GM12891 (cell line): ENCODE results near the gene C11orf21.

Experiments
- DNase-seq: peaks from one replicate; pipeline ENCODE4 v3.0.0; 2011; ENCODE audit warnings: low spot score; ENCODE audit not compliant: insufficient read length
- FAIRE-seq: peaks from 2 replicates; lab custom pipeline; 2011; peaks lifted over from hg19 to GRCh38; lab: Jason Lieb, UNC
- PAX5 ChIP-seq: IDR thresholded peaks from 2 replicates; pipeline ENCODE4 v1.6.1; 2011; ENCODE audit warnings: low read length, moderate library complexity, mild to moderate bottlenecking; ENCODE audit not compliant: insufficient read depth, severe bottlenecking
- POLR2A ChIP-seq: IDR thresholded peaks from 2 replicates; pipeline ENCODE4 v1.6.1; 2011; ENCODE audit warnings: low read depth, low read length, control low read depth
- POLR2AphosphoS5 ChIP-seq: IDR thresholded peaks from 2 replicates; pipeline ENCODE4 v1.6.1; 2011; ENCODE audit warnings: low read depth, low read length, control low read depth
- POU2F2 ChIP-seq: IDR thresholded peaks from 2 replicates; pipeline ENCODE4 v1.6.1; 2011; ENCODE audit warnings: low read depth, mild to moderate bottlenecking, control low read depth, low read length, moderate library complexity
- SPI1 ChIP-seq: IDR thresholded peaks from 2 replicates; pipeline ENCODE4 v1.6.1; 2011; ENCODE audit warnings: low read depth, low read length, control low read depth
- TAF1 ChIP-seq: IDR thresholded peaks from 2 replicates; pipeline ENCODE4 v1.6.1; 2011; ENCODE audit warnings: low read depth, low read length, control low read depth

Gene C11orf21

GRCh38 chr11:2250485-2250884 lies 51.2 kb downstream of the C11orf21 start:
- FAIRE-seq (no peak), DNase-seq (no peak)
- TF ChIP-seq PAX5 (no peak), SPI1 (no peak), POU2F2 (no peak)

DNA sequence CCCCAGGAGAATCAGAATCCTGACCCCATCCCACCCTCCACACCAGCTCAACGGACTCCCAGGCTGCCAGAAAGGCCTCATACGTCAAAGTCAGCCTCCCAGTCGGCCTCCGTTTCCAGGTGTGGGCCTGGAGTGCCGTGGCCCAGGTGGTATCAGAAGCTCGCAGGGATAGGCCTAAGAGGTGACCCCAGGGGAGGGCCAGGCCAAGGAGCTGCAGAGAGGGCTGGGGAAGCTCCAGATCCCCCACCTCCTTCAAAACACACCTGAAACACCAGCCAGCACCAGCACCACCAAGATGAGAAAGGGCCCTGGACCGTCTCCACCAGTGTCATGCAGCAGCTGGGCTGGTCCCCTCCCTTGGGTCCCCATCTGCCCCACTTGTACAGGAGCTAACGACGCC lies 51.7 kb downstream of the C11orf21 start:
- no peak for DNase-seq
- no peak for FAIRE-seq
- TF ChIP-seq TAF1 (no peak), POU2F2 (no peak), POLR2AphosphoS5 (no peak), PAX5 (no peak), SPI1 (no peak), POLR2A (no peak)

DNA sequence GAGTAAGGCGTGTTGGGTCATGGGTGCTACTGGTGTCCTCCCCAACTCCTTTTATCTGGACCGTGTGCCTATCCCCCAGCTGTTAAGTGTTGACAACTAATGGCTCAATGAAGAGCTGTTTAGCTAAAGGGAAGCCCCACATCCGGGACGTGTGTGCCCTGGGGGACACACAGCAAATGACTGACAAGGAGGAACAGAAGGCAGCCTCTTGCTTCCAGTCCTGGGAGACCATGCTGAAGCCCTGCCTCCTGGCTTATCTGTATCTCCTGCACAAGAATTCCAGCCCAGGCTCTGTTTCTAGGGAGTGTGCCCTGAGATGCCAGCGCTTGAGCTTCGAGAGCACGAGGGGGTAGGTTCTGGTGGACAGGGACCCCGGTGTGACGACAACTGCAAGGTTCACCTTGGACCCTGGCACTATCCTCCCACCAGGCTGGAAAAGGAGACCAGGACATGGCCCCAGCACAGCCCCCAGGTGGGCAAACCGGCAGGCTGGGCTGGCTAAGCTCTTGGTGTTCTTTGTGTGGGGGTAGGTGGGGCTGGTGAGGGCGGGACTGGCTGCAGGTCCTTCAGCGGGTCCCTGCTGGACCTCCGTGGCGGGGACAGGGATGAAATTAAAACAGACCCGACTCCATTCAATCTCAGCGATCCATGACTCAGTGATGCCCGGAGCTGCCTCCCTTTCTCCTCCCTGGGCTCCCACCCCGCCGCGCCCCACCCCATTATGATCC lies 52.4 kb downstream of the C11orf21 start:
- TF ChIP-seq SPI1 (no peak), PAX5 (no peak), POLR2A (no peak), POU2F2 (no peak), POLR2AphosphoS5 (no peak), TAF1 (no peak)
- no peak for DNase-seq
- FAIRE-seq = no peak

- FAIRE-seq (no peak), DNase-seq (no peak)
- TF ChIP-seq POLR2A (no peak), POLR2AphosphoS5 (no peak), POU2F2 (no peak), SPI1 (no peak), TAF1 (no peak), PAX5 (no peak)
These were observed 53.0 kb downstream of the C11orf21 start for GRCh38 chr11:2248762-2249161.

GRCh38 chr11:2248242-2248641 lies 53.5 kb downstream of the C11orf21 start:
- DNase-seq (no peak), FAIRE-seq (no peak)
- TF ChIP-seq POLR2A (no peak), POU2F2 (no peak), PAX5 (no peak), POLR2AphosphoS5 (no peak), TAF1 (no peak), SPI1 (no peak)

GRCh38 chr11:2247496-2247895 lies 54.2 kb downstream of the C11orf21 start:
- FAIRE-seq = no peak
- no peak for DNase-seq
- no peak for TF ChIP-seq POU2F2
- TF ChIP-seq SPI1 = no peak
- no peak for TF ChIP-seq POLR2AphosphoS5
- no peak for TF ChIP-seq TAF1
- TF ChIP-seq PAX5 = no peak
- TF ChIP-seq POLR2A = no peak
